Measurements from ENCODE around the gene TBC1D2.

Gene TBC1D2

DNA sequence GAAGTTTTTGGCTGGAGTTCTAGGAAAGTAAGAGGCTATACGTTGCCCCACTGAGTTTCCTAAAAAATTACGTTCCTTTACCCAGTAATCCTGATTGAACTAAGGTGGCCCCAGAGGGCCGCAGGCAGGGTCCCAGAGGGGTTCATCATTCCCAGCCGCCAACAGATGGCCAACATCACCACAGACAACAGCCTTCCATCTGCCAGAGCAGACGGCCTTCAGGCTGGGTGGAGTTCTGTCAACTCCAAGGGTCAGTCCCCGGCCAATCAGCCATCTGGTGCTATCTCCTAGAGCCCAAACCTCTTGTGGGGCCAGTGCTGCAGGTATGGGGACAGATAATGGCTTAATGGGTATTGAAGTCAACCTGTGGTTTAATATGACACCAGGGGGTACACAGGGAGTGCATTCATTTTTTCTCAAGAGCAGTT lies 30.4 kb downstream of the TBC1D2 start:
- Histone ChIP-seq H3K9me3 (ENCODE audit: insufficient read depth, low read depth, low read length) (no peaks in the 10 kb centered on the region), H3K36me3 (ENCODE audit: insufficient read depth, low read depth, low read length) (peaks cover 15% of the 10 kb centered on the region), H3K4me3 (ENCODE audit: low read length) (no peak overlapping the region), H3K27me3 (ENCODE audit: insufficient read depth, low read length) (no peaks in the 10 kb centered on the region), H3K4me1 (ENCODE audit: insufficient read depth, low read length) (peaks cover 2% of the 10 kb centered on the region; the same call in 1 of the 2 replicates), H3K27ac (ENCODE audit: low read length) (no peak overlapping the region), H3K9ac (ENCODE audit: low read depth, low read length) (no peak overlapping the region)

- Histone ChIP-seq H3K4me1 (ENCODE audit: insufficient read depth, low read length) (peaks cover 12% of the 10 kb centered on the region), H3K36me3 (ENCODE audit: insufficient read depth, low read depth, low read length) (peaks cover 7% of the 10 kb centered on the region; the same call in 1 of the 2 replicates), H3K4me3 (ENCODE audit: low read length) (no peak overlapping the region), H3K9ac (ENCODE audit: low read depth, low read length) (no peak overlapping the region), H3K27me3 (ENCODE audit: insufficient read depth, low read length) (no peaks in the 10 kb centered on the region), H3K9me3 (ENCODE audit: insufficient read depth, low read depth, low read length) (no peaks in the 10 kb centered on the region), H3K27ac (ENCODE audit: low read length) (no peak overlapping the region)
Measured at GRCh38 chr9:98222885-98223691, 32.4 kb downstream of the TBC1D2 start.

- H3K27me3 ChIP-seq (ENCODE audit: insufficient read depth, low read length) = no peaks in the 10 kb centered on the region
- H3K9me3 ChIP-seq (ENCODE audit: insufficient read depth, low read depth, low read length) = no peaks in the 10 kb centered on the region
- no peak overlapping the region for H3K9ac ChIP-seq (ENCODE audit: low read depth, low read length)
- H3K4me3 ChIP-seq (ENCODE audit: low read length) = no peak overlapping the region
- H3K36me3 ChIP-seq (ENCODE audit: insufficient read depth, low read depth, low read length) = no peaks in the 10 kb centered on the region
- peaks cover 12% of the 10 kb centered on the region for H3K4me1 ChIP-seq (ENCODE audit: insufficient read depth, low read length)
- no peak overlapping the region for H3K27ac ChIP-seq (ENCODE audit: low read length)
Measured at GRCh38 chr9:98220911-98221310, 34.5 kb downstream of the TBC1D2 start.

GRCh38 chr9:98219794-98220370 lies 35.6 kb downstream of the TBC1D2 start:
- no peaks in the 10 kb centered on the region for H3K9me3 ChIP-seq (ENCODE audit: insufficient read depth, low read depth, low read length)
- no peaks in the 10 kb centered on the region for H3K36me3 ChIP-seq (ENCODE audit: insufficient read depth, low read depth, low read length)
- H3K27ac ChIP-seq (ENCODE audit: low read length) = peak overlapping the region; percentile 44
- H3K27me3 ChIP-seq (ENCODE audit: insufficient read depth, low read length) = no peaks in the 10 kb centered on the region
- H3K4me3 ChIP-seq (ENCODE audit: low read length) = peak overlapping the region; percentile 30; the same call in 1 of the 2 replicates
- peak overlapping the region; percentile 47; the same call in 1 of the 2 replicates for H3K9ac ChIP-seq (ENCODE audit: low read depth, low read length)
- H3K4me1 ChIP-seq (ENCODE audit: insufficient read depth, low read length) = peaks cover 12% of the 10 kb centered on the region

DNA sequence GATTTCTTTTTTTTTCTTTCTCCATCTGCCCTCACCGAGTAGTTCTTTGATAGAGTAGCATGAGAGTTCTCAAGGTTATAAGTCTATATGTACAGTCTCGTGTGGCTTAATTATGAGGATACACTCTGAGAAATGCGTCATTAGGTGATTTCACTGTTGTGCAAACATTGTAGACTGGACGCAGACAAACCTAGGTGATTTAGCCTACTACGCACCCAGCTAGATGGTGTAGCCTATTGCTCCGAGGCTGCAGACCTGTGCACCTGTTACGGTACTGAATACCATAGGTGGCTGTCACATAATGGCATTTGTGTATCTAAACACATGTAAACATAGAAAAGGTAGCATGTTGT lies 36.1 kb downstream of the TBC1D2 start:
- no peaks in the 10 kb centered on the region for H3K27me3 ChIP-seq (ENCODE audit: insufficient read depth, low read length)
- peaks cover 12% of the 10 kb centered on the region for H3K4me1 ChIP-seq (ENCODE audit: insufficient read depth, low read length)
- H3K9me3 ChIP-seq (ENCODE audit: insufficient read depth, low read depth, low read length) = no peaks in the 10 kb centered on the region
- H3K36me3 ChIP-seq (ENCODE audit: insufficient read depth, low read depth, low read length) = no peaks in the 10 kb centered on the region
- peak overlapping the region; percentile 44 for H3K27ac ChIP-seq (ENCODE audit: low read length)
- peak overlapping the region; percentile 47; the same call in 1 of the 2 replicates for H3K9ac ChIP-seq (ENCODE audit: low read depth, low read length)
- H3K4me3 ChIP-seq (ENCODE audit: low read length) = peak overlapping the region; percentile 30; the same call in 1 of the 2 replicates

GRCh38 chr9:98218562-98219363 lies 36.7 kb downstream of the TBC1D2 start:
- peak overlapping the region; percentile 49; the same call in 1 of the 2 replicates for H3K9ac ChIP-seq (ENCODE audit: low read depth, low read length)
- H3K4me3 ChIP-seq (ENCODE audit: low read length) = peak overlapping the region; percentile 30; the same call in 1 of the 2 replicates
- H3K9me3 ChIP-seq (ENCODE audit: insufficient read depth, low read depth, low read length) = no peaks in the 10 kb centered on the region
- no peaks in the 10 kb centered on the region for H3K36me3 ChIP-seq (ENCODE audit: insufficient read depth, low read depth, low read length)
- peak overlapping the region; percentile 59 for H3K27ac ChIP-seq (ENCODE audit: low read length)
- peaks cover 12% of the 10 kb centered on the region for H3K4me1 ChIP-seq (ENCODE audit: insufficient read depth, low read length)
- H3K27me3 ChIP-seq (ENCODE audit: insufficient read depth, low read length) = no peaks in the 10 kb centered on the region

GRCh38 chr9:98217255-98217654 lies 38.2 kb downstream of the TBC1D2 start:
- no peaks in the 10 kb centered on the region for H3K27me3 ChIP-seq (ENCODE audit: insufficient read depth, low read length)
- peak overlapping the region; percentile 48 for H3K27ac ChIP-seq (ENCODE audit: low read length)
- no peaks in the 10 kb centered on the region for H3K36me3 ChIP-seq (ENCODE audit: insufficient read depth, low read depth, low read length)
- no peak overlapping the region for H3K4me3 ChIP-seq (ENCODE audit: low read length)
- H3K9ac ChIP-seq (ENCODE audit: low read depth, low read length) = no peak overlapping the region
- no peaks in the 10 kb centered on the region for H3K9me3 ChIP-seq (ENCODE audit: insufficient read depth, low read depth, low read length)
- H3K4me1 ChIP-seq (ENCODE audit: insufficient read depth, low read length) = peaks cover 12% of the 10 kb centered on the region

GRCh38 chr9:98216391-98216790 lies 39.1 kb downstream of the TBC1D2 start:
- H3K9ac ChIP-seq (ENCODE audit: low read depth, low read length) = no peak overlapping the region
- H3K4me1 ChIP-seq (ENCODE audit: insufficient read depth, low read length) = peaks cover 12% of the 10 kb centered on the region
- no peaks in the 10 kb centered on the region for H3K9me3 ChIP-seq (ENCODE audit: insufficient read depth, low read depth, low read length)
- no peaks in the 10 kb centered on the region for H3K36me3 ChIP-seq (ENCODE audit: insufficient read depth, low read depth, low read length)
- no peak overlapping the region for H3K4me3 ChIP-seq (ENCODE audit: low read length)
- H3K27me3 ChIP-seq (ENCODE audit: insufficient read depth, low read length) = no peaks in the 10 kb centered on the region
- no peak overlapping the region for H3K27ac ChIP-seq (ENCODE audit: low read length)

GRCh38 chr9:98215821-98216220 lies 39.6 kb downstream of the TBC1D2 start:
- Histone ChIP-seq H3K4me3 (ENCODE audit: low read length) (no peak overlapping the region), H3K27ac (ENCODE audit: low read length) (no peak overlapping the region), H3K9me3 (ENCODE audit: insufficient read depth, low read depth, low read length) (no peaks in the 10 kb centered on the region)

DNA sequence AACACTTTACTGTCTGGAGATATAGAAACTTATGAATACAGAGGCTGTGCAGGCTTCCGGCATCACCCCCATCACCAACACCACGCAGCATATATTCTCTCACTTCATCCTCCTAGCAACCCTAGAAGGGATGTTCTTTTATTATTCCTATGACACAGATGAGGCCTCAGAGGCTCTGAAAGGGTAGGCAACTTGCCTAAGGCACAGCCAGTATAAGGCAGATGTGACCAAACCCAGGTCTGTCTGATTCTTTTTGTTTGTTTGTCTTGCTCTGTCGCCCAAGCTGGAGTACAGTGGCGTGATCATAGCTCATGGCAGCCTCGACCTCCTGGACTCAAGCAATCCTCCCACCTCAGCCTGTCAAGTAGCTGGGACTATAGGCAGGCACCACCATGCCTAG lies 40.2 kb downstream of the TBC1D2 start:
- no peak overlapping the region for H3K9ac ChIP-seq (ENCODE audit: low read depth, low read length)
- H3K36me3 ChIP-seq (ENCODE audit: insufficient read depth, low read depth, low read length) = no peaks in the 10 kb centered on the region
- H3K4me3 ChIP-seq (ENCODE audit: low read length) = no peak overlapping the region
- no peaks in the 10 kb centered on the region for H3K27me3 ChIP-seq (ENCODE audit: insufficient read depth, low read length)
- H3K4me1 ChIP-seq (ENCODE audit: insufficient read depth, low read length) = peaks cover 12% of the 10 kb centered on the region
- no peaks in the 10 kb centered on the region for H3K9me3 ChIP-seq (ENCODE audit: insufficient read depth, low read depth, low read length)
- no peak overlapping the region for H3K27ac ChIP-seq (ENCODE audit: low read length)

More at GRCh38 chr9:98215821-98216220, 39.6 kb downstream of the TBC1D2 start:
- Histone ChIP-seq H3K9ac (ENCODE audit: low read depth, low read length) (no peak overlapping the region), H3K4me1 (ENCODE audit: insufficient read depth, low read length) (peaks cover 12% of the 10 kb centered on the region), H3K36me3 (ENCODE audit: insufficient read depth, low read depth, low read length) (no peaks in the 10 kb centered on the region), H3K27me3 (ENCODE audit: insufficient read depth, low read length) (no peaks in the 10 kb centered on the region)

DNA sequence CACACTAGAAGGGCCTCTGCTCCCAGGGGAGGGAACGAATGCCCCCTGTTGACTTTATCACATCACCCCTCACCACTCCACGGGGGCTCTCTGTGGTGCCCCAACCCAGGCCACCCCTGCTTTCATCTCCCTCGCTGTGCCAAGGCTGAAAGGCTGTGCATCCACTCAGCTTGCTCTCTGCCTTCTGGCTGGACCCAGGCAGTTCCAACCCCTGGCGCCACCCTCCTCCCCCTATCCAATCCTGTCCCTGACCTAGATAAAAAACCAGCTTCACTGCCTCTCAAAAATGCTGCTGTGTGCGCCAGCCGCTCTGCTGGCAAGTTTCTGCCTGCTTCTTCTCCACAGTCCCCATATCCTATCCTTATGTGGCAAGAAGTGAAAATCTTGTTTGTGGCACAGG lies 40.6 kb downstream of the TBC1D2 start:
- Histone ChIP-seq H3K4me3 (ENCODE audit: low read length) (no peak overlapping the region), H3K9me3 (ENCODE audit: insufficient read depth, low read depth, low read length) (no peaks in the 10 kb centered on the region), H3K27me3 (ENCODE audit: insufficient read depth, low read length) (no peaks in the 10 kb centered on the region), H3K27ac (ENCODE audit: low read length) (no peak overlapping the region), H3K4me1 (ENCODE audit: insufficient read depth, low read length) (peaks cover 8% of the 10 kb centered on the region), H3K36me3 (ENCODE audit: insufficient read depth, low read depth, low read length) (no peaks in the 10 kb centered on the region), H3K9ac (ENCODE audit: low read depth, low read length) (no peak overlapping the region)

Data from iPS-20b (cell line).